ENCODE results near the gene RALBP1.

DNA sequence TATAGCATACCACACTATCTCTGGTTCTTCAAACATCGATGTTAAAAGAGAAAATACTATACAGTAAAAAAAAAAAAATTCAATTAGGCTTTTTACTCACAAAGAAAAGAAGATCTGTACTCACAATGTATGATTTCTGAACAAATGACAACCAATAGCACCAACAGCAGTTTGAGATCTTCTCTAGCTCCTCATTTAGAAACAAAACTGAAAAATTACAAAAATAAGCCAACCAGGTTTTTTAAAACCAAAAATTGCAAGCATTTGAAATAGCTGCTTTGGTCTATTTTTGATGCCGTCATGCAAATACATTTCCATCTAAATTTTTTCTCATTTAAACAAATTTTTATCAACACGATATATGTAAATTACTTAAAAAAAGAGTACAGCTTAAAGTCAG, 34.3 kb upstream of the RALBP1 start:
- TF ChIP-seq, protein P1, sequence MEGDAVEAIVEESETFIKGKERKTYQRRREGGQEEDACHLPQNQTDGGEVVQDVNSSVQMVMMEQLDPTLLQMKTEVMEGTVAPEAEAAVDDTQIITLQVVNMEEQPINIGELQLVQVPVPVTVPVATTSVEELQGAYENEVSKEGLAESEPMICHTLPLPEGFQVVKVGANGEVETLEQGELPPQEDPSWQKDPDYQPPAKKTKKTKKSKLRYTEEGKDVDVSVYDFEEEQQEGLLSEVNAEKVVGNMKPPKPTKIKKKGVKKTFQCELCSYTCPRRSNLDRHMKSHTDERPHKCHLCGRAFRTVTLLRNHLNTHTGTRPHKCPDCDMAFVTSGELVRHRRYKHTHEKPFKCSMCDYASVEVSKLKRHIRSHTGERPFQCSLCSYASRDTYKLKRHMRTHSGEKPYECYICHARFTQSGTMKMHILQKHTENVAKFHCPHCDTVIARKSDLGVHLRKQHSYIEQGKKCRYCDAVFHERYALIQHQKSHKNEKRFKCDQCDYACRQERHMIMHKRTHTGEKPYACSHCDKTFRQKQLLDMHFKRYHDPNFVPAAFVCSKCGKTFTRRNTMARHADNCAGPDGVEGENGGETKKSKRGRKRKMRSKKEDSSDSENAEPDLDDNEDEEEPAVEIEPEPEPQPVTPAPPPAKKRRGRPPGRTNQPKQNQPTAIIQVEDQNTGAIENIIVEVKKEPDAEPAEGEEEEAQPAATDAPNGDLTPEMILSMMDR (IDR thresholded peaks at IDR 0.05): no peak
- no peak for TF ChIP-seq POLR2A (IDR thresholded peaks at IDR 0.05)

All from testis (tissue), 2 donors.